22Rv1 (cell line): Measurements from ENCODE around the gene TET2.

Experiments
- H3K27ac ChIP-seq: fragments of 450-650 bp; 2 replicates; pipeline ENCODE4 v1.5.1; 2017
- CTCF ChIP-seq: fragments of 450-650 bp; IDR thresholded peaks from 2 replicates; pipeline ENCODE4 v1.5.1; 2017; ENCODE audit warnings: mild to moderate bottlenecking
- ZFX ChIP-seq: fragments of 450-650 bp; IDR thresholded peaks from 2 replicates; pipeline ENCODE4 v1.6.1; 2017; ENCODE audit warnings: antibody characterized with exemption, borderline replicate concordance

The TET2 gene

GRCh38 chr4:105140684-105141490 is 5.8 kb upstream of the TET2 start:
- TF ChIP-seq ZFX (no peak), CTCF (peak; percentile 83)

GRCh38 chr4:105145156-105145902 is 1.3 kb upstream of the TET2 start:
- no peak overlapping the region for H3K27ac ChIP-seq
- TF ChIP-seq CTCF (no peak), ZFX (no peak)

More at GRCh38 chr4:105140684-105141490, 5.8 kb upstream of the TET2 start:
- no peak overlapping the region for H3K27ac ChIP-seq

- peak overlapping the region; percentile 78 for H3K27ac ChIP-seq
- no peak for TF ChIP-seq ZFX
- TF ChIP-seq CTCF, result no peak
Measured at GRCh38 chr4:105145903-105146275, 787 bp upstream of the TET2 start.

GRCh38 chr4:105147016-105147552 is 408 bp downstream of the TET2 start:
- TF ChIP-seq CTCF, result no peak
- TF ChIP-seq ZFX, result no peak
- peak overlapping the region; percentile 78 for H3K27ac ChIP-seq

GRCh38 chr4:105147553-105148161 is 981 bp downstream of the TET2 start:
- peak overlapping the region; percentile 78 for H3K27ac ChIP-seq
- no peak for TF ChIP-seq CTCF
- no peak for TF ChIP-seq ZFX

GRCh38 chr4:105148356-105148755 is 1.7 kb downstream of the TET2 start:
- TF ChIP-seq ZFX (no peak), CTCF (no peak)
- peak overlapping the region; percentile 78 for H3K27ac ChIP-seq

- no peak for TF ChIP-seq CTCF
- no peak for TF ChIP-seq ZFX
- no peak overlapping the region for H3K27ac ChIP-seq
Measured at GRCh38 chr4:105148776-105149175, 2.1 kb downstream of the TET2 start.
